NCI-H526 treated with DMSO at 0.1 percent for 48 hours (cell line): ENCODE data around the gene SLC2A9.

Source experiments
- DNase-seq: peaks from one replicate; lab custom pipeline; 2025; lab: John Stamatoyannopoulos, UW

SLC2A9 gene

GRCh38 chr4:9962611-9963314 lies 58.5 kb downstream of the SLC2A9 start:
- no peak for DNase-seq

GRCh38 chr4:9954468-9954867 lies 66.8 kb downstream of the SLC2A9 start:
- DNase-seq: no peak

- DNase-seq: no peak
Observed at GRCh38 chr4:9953089-9953488, 68.2 kb downstream of the SLC2A9 start.

- no peak for DNase-seq
Observed at GRCh38 chr4:9952415-9952950, 68.8 kb downstream of the SLC2A9 start.

GRCh38 chr4:9949573-9949972 lies 71.7 kb downstream of the SLC2A9 start:
- DNase-seq: no peak

GRCh38 chr4:9947168-9948062 lies 73.9 kb downstream of the SLC2A9 start:
- DNase-seq: no peak

- DNase-seq: no peak
Observed at GRCh38 chr4:9946170-9946569, 75.1 kb downstream of the SLC2A9 start.

- no peak for DNase-seq
Observed at GRCh38 chr4:9944431-9945425, 76.6 kb downstream of the SLC2A9 start.

- DNase-seq: no peak
Observed at GRCh38 chr4:9943761-9944160, 77.5 kb downstream of the SLC2A9 start.

- DNase-seq: no peak
Observed at GRCh38 chr4:9942921-9943600, 78.2 kb downstream of the SLC2A9 start.

- no peak for DNase-seq
Observed at GRCh38 chr4:9942139-9942538, 79.2 kb downstream of the SLC2A9 start.

GRCh38 chr4:9940041-9940440 lies 81.3 kb downstream of the SLC2A9 start:
- no peak for DNase-seq

- no peak for DNase-seq
Observed at GRCh38 chr4:9938933-9939332, 82.4 kb downstream of the SLC2A9 start.

GRCh38 chr4:9937078-9937477 lies 84.2 kb downstream of the SLC2A9 start:
- DNase-seq: no peak

- no peak for DNase-seq
Observed at GRCh38 chr4:9936129-9936644, 85.1 kb downstream of the SLC2A9 start.

- no peak for DNase-seq
Observed at GRCh38 chr4:9933956-9934355, 87.3 kb downstream of the SLC2A9 start.

GRCh38 chr4:9933184-9933583 lies 88.1 kb downstream of the SLC2A9 start:
- no peak for DNase-seq

GRCh38 chr4:9932771-9933170 lies 88.5 kb downstream of the SLC2A9 start:
- DNase-seq: no peak

GRCh38 chr4:9931146-9931545 lies 90.2 kb downstream of the SLC2A9 start:
- DNase-seq: no peak

- DNase-seq: no peak
Observed at GRCh38 chr4:9929111-9929510, 92.2 kb downstream of the SLC2A9 start.
